ENCODE data around the gene HTRA1.

GRCh38 chr10:122445904-122446303 lies 15.4 kb upstream of the HTRA1 start:
- TF ChIP-seq GATA2 (IDR thresholded peaks at IDR 0.05; ENCODE audit: low read depth, low read length): no peak
- no peak for TF ChIP-seq GATA3 (IDR thresholded peaks at IDR 0.05; ENCODE audit: low read depth, low read length)
